ENCODE measurements around the gene OR6N1.

DNA sequence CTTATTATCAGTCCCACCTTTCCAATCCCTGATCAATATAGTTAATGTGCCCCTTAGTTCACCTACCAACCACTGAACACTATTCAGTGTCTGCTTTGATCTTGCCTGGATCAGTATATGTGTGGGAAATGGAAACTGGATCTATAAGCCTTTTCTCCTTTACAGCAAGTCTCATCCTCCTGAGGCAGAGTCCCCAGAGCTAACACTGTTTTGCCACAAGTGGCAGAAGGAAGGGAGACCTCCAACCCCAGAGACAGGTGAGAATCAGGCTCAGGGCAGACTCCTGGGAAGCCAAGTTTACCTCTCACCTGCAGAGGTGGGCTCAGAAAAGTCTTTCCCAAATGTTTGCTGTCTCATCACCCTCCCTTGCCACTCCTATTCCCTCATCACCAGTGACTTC, 9.1 kb upstream of the OR6N1 start, which contains the start of gene OR6N2:
- TF ChIP-seq POLR2A (IDR thresholded peaks at IDR 0.05) = no peak
- no peak for TF ChIP-seq CTCF (IDR thresholded peaks at IDR 0.05 in 4 of 5, conservative IDR thresholded peaks at IDR 0.05 in 1 of 5)

Measured in gastrocnemius medialis (tissue), 4 donors.